Activated T-cell treated with anti-CD3 and anti-CD28 coated beads for 48 hours (primary cell): ENCODE results near the gene KANK2.
"Not testable (repeated sequence)": the region's sequence is repeated elsewhere in the genome, so short reads cannot be mapped to it uniquely, and the experiment has no call there.

Experiments
- DNase-seq: peaks from one replicate; pipeline ENCODE4 v3.0.0-alpha.2; 2020; ENCODE audit warnings: low read depth

KANK2 gene

DNA sequence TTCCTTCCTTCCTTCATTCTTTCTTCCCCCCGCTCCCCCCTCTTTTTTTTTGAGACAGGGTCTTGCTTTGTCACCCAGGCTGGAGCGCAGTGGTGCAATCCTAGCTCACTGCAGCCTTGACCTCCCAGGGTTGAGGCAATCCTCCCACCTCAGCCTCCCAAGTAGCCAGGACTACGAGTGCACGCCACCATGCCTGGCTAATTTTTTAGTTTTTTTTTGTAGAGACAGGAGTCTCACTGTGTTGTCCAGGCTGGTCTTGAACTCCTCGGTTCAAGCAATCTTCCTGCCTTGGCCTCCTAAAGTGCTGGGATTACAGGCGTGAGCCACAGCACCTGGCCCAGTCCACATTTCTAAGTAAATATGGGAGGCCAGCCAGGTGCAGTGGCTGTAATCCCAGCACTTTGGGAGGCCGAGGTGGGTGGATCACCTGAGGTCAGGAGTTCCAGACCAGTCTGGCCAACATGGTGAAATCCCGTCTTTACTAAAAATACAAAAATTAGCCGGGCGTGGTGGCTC lies 57.3 kb downstream of the KANK2 start:
- DNase-seq = not testable (repeated sequence)

DNA sequence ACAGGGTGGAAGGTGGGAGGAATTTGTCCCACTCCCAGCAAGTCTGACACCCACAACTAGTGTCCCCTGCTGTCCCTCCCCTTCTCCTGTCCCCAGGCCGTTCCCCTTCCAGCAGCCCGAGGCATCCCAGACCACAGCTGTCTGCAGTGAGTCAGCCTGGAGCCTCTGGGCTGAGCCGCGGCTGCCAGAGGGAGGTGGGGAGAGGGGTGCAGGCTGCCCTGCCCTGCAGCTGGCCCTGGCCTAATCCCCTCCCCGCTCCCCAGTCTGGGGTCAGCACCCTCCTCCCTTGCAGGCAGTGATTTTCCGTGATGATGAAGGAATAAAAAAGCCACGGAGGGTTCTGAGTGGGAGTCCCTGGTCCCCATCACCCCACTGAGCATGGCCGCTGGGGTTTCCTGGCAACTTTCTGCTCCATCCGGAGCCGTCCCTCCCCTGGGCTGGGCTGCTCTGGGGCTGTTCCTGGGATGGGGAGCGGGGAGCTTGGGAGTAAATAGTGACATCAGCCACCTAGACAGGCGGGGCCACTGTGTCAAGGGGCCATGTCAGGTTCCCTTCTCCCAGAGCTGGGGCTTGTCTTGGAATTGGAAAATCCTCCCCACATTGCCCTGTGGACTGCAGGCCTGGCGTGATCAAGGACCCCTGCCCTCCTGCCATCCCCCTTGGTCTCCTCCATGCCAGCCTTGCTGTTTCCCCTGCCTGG lies 58.6 kb downstream of the KANK2 start:
- no peak for DNase-seq

DNA sequence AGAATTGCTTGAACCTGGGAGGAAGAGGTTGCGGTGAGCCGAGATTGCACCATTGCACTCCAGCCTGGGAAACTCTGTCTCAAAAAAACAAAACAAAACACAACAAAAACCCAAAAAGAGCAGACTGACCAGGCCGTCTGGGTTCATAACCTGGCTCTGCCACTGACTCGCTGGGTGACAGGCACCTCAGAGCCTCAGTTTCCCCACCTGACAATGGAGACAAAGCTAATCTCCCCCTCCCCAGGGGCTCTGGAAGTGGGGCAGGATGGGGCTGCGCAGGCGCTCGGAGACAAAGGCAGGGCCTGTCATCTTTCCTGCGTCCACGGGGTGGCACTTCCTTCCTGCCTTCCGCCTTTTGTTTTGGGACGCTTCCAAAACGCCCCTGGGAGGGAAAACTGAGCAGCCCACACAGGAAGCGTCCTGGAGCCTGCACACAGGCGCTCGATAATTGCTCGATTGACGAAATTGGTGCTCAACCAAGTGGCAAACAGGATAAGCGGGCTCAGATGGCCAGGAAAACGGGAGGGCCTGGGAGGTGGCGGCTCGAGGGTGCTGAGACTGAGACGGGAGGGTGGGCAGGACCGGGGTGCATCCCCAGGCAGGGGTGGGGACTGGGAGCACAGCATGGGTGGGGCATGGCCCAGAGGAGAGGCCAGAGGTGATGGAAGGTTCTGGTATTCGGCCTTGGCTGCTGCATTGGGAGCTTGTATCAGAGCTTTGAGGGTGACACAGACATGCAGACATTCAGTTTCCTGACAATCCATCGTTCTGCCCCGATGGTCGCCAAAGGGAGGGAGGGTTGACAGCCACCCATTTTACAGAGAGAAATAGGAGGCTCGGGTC lies 59.6 kb downstream of the KANK2 start:
- no peak for DNase-seq

DNA sequence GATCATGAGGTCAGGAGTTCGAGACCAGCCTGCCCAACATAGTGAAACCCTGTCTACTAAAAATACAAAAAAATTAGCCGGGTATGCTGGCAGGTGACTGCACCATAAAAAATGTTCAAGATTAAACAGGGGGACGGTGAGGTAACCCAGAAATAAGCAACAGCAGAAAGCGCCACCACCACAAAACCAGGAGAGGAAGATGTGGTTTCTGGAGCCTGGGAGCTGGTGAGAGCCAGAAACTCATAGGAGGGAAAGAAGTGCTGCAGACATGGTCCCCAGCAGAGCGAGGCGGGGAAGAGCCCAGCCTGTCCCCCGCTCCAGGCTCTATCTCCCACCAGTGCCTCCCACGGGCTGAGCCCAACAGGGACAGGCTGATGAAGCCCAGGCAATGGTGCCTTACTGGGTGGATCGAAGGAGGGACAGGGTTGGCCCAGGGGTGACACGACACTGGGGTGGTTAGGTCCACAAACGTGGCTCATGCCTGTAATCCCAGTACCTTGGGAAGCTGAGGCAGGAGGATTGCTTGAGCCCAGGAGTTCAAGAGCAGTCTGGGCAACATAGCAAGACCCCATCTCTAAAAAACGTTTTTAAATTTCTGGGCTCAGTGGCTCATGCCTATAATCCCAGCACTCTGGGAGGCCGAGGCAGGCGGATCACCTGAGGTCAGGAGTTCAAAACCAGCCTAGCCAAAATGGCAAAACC lies 60.8 kb downstream of the KANK2 start:
- DNase-seq = no peak

DNA sequence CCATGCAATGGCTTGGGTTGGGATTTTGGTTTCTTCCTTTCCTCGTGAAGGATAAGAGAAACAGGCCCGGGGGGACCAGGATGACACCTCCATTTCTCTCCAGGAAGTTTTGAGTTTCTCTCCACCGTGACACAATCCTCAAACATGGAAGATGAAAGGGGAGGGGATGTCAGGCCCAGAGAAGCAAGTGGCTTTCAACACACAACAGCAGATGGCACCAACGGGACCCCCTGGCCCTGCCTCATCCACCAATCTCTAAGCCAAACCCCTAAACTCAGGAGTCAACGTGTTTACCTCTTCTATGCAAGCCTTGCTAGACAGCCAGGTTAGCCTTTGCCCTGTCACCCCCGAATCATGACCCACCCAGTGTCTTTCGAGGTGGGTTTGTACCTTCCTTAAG lies 65.9 kb downstream of the KANK2 start:
- no peak for DNase-seq

DNA sequence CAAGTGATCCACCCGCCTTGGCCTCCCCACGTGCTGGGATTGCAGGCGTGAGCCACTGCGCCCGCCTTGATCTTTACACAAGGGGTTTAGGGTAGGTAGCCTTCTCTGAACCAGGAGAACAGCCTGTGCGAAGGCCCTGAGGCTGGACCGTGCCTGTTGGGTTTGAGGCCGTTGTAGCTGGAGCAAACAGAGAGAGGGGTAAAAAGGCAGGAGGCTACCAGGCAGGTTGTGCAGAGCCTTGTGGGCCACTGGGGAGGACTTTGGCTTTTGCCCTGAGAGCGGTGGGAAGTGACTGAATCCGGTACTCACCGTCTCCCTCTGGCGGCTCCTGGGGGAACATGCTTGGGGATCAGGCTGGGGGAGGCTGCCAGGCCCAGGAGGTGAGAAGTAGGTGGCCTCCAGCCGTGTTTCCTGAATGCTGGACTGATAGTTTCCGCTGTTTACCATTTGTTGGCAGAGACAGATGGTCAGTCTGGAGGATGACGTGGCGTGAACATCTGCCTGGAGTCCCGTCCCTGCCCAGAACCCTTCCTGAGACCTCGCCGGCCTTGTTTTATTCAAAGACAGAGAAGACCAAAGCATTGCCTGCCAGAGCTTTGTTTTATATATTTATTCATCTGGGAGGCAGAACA lies 66.4 kb downstream of the KANK2 start:
- peak; percentile 65 for DNase-seq

DNA sequence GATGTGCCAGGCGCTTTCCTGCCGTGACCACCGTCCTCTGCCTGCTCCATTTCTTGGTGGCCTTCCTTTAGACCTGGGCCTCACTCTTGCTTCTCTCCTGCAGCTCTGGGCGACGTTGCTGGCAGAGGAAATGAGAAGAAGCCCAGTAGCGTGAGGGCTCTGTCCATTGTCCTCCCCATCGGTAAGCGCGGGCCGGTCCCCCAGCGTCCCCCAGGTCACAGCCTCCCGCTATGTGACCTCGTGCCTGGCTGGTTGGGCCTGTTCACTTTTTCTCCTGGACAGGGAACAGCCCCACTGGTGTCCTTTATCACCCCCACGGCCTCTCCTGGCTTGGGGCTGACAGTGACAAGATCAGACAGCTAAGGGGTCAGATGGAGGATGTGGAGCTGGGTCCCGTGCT lies 69.4 kb downstream of the KANK2 start:
- DNase-seq = no peak

DNA sequence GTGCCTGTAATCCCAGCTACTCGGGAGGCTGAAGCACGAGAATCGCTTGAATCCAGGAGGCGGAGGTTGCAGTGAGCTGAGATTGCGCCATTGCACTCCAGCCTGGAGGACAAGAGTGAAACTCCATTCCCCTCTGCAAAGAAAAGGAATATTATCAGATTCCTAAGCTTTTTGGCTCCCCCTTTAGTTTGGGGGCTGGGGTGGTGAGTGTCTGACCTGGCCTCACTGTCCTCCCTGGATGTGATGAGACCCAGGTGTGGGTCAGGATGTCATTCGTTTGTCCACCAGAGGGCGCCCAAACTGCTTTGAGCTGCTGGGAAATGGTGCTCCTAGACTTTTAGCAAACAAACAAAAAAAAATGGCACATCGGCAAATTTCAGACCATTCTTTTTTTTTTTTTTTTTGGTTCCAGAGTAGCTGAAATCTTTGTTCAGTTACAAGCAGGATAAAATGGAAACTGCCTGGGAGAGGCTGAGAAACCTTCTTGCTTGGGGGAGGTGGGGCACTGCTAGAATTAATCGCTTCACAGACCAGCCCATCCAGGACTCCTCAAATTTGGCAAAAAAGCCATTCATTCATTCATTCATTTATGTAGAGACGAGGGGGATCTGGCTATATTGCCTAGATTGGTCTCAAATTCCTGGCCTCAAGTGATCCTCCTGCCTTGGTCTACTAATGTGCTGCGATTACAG lies 71.2 kb downstream of the KANK2 start:
- peak; percentile 60 for DNase-seq

DNA sequence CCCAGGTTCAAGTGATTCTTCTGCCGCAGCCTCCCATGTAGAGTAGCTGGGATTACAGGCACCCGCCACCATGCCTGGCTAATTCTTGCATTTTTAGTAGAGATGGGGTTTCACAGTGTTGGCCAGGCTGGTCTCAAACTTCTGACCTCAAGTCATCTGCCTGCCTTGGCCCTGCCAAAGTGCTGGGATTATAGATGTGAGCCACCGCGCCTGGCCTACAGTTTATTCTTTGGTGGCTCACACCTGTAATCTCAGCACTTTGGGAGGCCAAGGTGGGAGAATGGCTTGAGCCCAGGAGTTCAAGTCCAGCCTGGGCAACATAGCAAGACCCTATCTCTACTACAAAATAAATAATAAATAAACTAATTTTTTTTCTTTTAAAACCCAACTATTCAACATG lies 73.2 kb downstream of the KANK2 start:
- not testable (repeated sequence) for DNase-seq

DNA sequence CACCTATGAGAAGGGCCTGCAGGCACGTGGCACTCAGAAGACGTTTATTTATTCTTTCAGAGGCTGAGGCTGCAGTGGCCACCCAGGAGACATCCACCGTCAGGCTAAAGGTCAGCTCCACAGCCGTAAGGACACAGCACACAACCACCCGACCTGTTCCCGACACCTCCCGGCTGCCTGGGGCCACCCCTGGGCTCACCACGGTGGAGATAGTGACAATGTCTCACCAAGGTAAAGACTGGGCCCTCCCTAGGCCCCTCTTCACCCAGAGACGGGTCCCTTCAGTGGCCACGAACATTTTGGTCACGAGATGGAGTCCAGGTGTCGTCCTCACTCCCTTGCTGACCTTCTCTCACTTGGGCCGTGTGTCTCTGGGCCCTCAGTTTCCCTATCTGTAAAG lies 74.2 kb downstream of the KANK2 start:
- DNase-seq = no peak

DNA sequence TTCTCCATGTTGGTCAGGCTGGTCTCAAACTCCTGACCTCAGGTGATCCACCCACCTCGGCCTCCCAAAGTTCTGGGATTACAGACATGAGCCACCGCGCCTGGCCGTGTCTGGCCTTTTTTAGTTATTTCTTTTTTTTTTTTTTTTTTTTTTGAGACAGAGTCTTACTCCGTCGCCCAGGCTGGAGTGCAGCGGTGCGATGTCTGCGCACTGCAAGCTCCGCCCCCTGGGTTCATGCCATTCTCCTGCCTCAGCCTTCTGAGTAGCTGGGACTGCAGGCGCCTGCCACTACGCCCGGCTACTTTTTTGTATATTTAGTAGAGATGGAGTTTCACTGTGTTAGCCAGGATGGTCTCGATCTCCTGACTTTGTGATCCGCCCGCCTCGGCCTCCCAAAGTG lies 75.4 kb downstream of the KANK2 start:
- DNase-seq = not testable (repeated sequence)

DNA sequence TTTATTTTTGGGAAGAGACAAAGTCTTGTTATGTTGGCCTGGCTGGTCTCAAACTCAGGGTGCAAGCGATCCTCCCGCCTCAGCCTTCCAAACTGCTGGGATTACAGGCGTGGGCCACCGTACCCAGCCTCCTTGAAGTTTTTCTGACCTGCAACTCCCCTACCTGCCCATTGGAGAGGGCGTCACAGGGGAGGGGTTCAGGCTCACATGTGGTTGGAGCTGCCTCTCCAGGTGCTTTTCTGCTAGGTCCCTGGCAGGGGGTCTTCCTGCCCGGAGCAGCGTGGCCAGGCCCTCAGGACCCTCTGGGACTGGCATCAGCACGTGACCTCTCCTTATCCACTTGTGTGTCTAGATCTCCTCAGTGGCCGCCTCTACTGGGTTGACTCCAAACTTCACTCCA lies 80.8 kb downstream of the KANK2 start:
- no peak for DNase-seq

DNA sequence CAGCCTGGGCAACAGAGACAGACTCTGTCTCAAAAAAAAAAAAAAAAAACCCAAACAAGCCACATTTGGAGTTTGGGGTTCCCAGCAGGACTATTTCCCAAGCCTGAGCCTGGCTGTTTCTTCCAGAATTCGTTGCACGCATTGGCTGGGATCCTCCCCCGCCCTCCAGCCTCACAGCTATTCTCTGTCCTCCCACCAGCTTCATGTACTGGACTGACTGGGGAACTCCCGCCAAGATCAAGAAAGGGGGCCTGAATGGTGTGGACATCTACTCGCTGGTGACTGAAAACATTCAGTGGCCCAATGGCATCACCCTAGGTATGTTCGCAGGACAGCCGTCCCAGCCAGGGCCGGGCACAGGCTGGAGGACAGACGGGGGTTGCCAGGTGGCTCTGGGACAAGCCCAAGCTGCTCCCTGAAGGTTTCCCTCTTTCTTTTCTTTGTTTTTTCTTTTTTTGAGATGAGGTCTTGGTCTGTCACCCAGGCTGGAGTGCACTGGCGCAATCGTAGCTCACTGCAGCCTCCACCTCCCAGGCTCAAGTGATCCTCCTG lies 81.4 kb downstream of the KANK2 start:
- no peak for DNase-seq

DNA sequence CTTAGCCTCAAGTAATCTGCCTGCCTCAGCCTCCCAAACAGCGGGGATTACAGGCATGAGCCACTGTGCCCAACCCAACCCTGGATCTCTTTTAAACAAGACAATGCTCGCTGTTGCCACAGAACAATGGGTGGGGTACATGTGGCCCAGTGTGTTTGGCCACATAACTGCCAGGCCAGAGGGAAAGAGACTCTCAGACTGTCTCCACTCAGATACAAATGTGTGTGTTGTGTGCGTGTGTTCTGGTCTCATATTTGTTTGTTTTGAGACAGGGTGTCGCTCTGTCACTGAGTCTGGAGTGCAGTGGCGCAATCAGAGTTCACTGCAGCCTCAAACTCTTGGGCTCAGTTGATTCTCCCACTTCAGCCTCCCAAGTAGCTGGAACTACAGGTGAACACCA lies 82.3 kb downstream of the KANK2 start:
- no peak for DNase-seq
